Activated naive CD4-positive, alpha-beta T cell treated with anti-CD3 and anti-CD28 coated beads for 36 hours (primary cell): ENCODE results near the gene PPM1N. TPM values are rescaled to one million over a fixed set of nuclear protein-coding genes. Genes with fewer than 3 reads are reported as not detected.

Source experiments
- CTCF ChIA-PET: fragments of 350-600 bp; sonication (Branson Sonifier 250); formaldehyde crosslinking; loops from one replicate; lab custom pipeline; 2021; ENCODE audit warnings: antibody characterized with exemption; lab: Charles Lee
- DNase-seq: peaks from one replicate; pipeline ENCODE4 v3.0.0-alpha.2; 2020
- H3K27ac Mint-ChIP-seq: one replicate; pipeline ENCODE4 v1.8.0; 2021; ENCODE audit warnings: mild to moderate bottlenecking, mixed read lengths
- H3K27me3 Mint-ChIP-seq: one replicate; pipeline ENCODE4 v1.8.0; 2021; ENCODE audit warnings: low read depth, mixed read lengths
- H3K36me3 Mint-ChIP-seq: one replicate; pipeline ENCODE4 v1.8.0; 2021; ENCODE audit warnings: low read depth, mixed read lengths
- H3K4me1 Mint-ChIP-seq: one replicate; pipeline ENCODE4 v1.8.0; 2021; ENCODE audit warnings: low read depth, mixed read lengths
- H3K4me3 Mint-ChIP-seq: one replicate; pipeline ENCODE4 v1.8.0; 2021; ENCODE audit warnings: mild to moderate bottlenecking, moderate library complexity, mixed read lengths
- H3K9me3 Mint-ChIP-seq: one replicate; pipeline ENCODE4 v1.8.0; 2021; ENCODE audit warnings: mixed read lengths
- intact Hi-C: fragments of 100-400 bp; cut with micrococcal nuclease; formaldehyde crosslinking; loops from one replicate; pipeline ENCODE4 v1.15.1; 2023
- total RNA-seq, 2 experiments: library from RNA; stranded (reverse); gene quantifications; one replicate each; pipeline ENCODE4 v1.2.3, GENCODE V29; 2021

PPM1N gene
- total RNA-seq, 2 experiments from 2014 or later = 2.3 to 2.5 TPM

DNA sequence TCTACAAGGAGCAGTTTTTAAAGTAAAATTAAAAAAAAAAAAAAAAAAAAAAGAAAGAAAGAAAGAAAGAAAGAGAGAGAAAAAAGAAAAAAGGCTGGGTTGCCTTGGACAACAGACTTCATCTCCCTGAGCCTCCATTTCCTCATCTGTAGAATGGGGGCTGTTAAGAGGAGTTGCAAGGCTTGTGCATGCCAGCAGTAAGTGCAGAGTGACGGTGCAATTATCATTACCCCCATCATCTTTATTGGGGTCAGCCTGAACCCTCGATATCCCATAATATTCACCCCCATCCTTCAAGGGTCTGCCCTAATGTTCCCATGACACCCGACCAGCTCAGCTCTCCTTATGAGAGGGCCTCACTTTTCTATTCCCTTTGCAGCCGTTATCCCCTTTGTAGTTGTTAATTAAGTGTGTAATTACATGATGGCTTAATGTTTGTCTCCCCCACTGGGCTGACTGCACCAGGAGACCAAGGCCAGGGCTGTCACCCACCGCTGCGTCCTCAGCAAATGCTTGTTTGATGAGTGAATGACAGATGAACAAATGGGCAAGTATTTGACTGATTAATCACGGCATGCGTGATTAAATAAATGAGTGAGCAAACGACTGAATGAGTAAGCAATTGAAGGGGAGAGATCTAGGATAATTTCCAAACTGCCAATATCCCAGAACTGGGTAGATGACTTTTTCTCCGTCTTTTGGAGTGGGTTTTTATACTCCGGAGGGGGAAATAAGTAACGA is 20.4 kb upstream of the PPM1N start:
- Mint-ChIP-seq H3K36me3 (peaks cover under 1% of the 10 kb centered on the region), H3K4me3 (peak overlapping the region; percentile 54), H3K27me3 (peaks cover 5% of the 10 kb centered on the region), H3K4me1 (peaks cover 23% of the 10 kb centered on the region), H3K9me3 (no peaks in the 10 kb centered on the region), H3K27ac (peak overlapping the region; percentile 95)
- CTCF ChIA-PET = interaction anchor here (0.7 to 18.6 kb wide), 16 partner anchors 10 to 215 kb away, joined by 3 to 351 read pairs (median 4); partner anchors contain the start of genes FOSB, PPP1R13L and QPCTL
- intact Hi-C loops = loop anchor here (1.0 to 5.0 kb wide), 7 partner anchors 9 to 226 kb away; partner anchors contain the start of genes MARK4 and VASP
- peak; percentile 56 for DNase-seq

DNA sequence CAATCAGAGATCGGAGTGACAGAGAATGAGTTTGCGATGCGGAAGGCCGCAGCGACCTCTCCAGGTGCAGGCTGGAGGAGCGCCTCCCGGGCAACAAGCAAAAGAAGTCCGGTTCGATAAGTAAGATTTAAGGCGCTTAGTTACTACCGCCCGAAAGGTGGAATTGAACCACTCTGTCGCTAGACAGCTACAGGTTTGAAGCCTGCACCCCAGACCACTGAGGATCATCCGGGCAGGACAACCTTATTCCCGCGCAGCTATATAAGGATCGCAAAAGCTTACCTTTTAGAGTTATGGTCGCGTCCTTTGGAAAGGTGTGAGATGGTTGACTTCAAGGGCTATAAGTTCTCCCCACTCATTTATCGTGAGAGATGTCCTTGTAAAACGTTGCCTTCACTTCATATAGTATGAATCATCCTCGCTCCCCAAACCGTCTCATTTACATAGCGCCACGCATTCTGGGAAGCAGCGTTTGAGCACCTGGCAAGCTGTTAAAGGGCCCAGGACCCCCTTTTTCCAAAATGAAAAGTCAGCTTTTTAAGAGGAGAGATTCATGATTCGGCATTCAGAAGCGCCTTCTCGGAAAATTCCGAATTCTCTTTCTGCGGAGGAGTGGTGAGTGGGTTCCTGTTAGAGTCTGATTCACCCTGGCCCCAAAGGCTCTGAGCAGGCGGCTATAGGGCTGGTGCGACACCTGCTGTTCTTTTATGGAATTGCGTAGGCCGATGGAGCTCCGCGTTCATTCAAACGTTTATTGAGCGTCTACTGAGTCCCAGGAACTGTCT is 19.6 kb upstream of the PPM1N start:
- peak overlapping the region; percentile 54 for H3K4me3 Mint-ChIP-seq
- intact Hi-C loops = loop anchor here (1.0 to 5.0 kb wide), 8 partner anchors 9 to 226 kb away; partner anchors contain the start of genes MARK4, PPP1R13L and VASP
- H3K4me1 Mint-ChIP-seq = peaks cover 22% of the 10 kb centered on the region
- H3K27ac Mint-ChIP-seq = peak overlapping the region; percentile 95
- CTCF ChIA-PET = interaction anchor here (0.6 to 18.6 kb wide), 25 partner anchors 11 to 214 kb away, joined by 3 to 351 read pairs (median 4); partner anchors contain the start of genes FOSB, PPP1R13L and QPCTL
- H3K36me3 Mint-ChIP-seq = no peaks in the 10 kb centered on the region
- peaks cover 2% of the 10 kb centered on the region for H3K27me3 Mint-ChIP-seq
- DNase-seq = peak; percentile 96
- no peaks in the 10 kb centered on the region for H3K9me3 Mint-ChIP-seq

DNA sequence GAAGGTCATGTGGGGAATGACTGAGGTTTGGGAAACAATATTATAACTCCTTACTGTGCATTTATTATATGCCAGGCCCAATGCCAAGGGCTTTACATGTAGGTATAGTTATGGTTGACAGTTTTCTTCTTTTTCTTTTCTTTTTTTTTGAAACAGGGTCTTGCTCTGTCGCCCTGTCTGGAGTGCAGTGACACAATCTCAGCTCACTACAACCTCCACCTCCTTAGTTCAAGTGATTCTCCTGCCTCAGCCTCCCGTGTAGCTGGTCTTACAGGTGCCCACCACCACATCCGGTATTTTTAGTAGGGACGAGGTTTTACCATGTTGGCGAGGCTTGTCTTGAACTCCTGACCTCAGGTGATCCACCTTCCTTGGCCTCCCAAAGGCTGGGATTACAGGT is 15.2 kb upstream of the PPM1N start:
- DNase-seq = no peak
- CTCF ChIA-PET = interaction anchor here (18.6 kb wide), 1 partner anchor 41 kb away, joined by 351 read pairs; no protein-coding TSS in a partner anchor
- peaks cover 13% of the 10 kb centered on the region for H3K4me1 Mint-ChIP-seq
- no peaks in the 10 kb centered on the region for H3K36me3 Mint-ChIP-seq
- no peaks in the 10 kb centered on the region for H3K27me3 Mint-ChIP-seq
- H3K4me3 Mint-ChIP-seq = no peak overlapping the region
- intact Hi-C loops = no loop called here
- H3K27ac Mint-ChIP-seq = no peak overlapping the region
- no peaks in the 10 kb centered on the region for H3K9me3 Mint-ChIP-seq

DNA sequence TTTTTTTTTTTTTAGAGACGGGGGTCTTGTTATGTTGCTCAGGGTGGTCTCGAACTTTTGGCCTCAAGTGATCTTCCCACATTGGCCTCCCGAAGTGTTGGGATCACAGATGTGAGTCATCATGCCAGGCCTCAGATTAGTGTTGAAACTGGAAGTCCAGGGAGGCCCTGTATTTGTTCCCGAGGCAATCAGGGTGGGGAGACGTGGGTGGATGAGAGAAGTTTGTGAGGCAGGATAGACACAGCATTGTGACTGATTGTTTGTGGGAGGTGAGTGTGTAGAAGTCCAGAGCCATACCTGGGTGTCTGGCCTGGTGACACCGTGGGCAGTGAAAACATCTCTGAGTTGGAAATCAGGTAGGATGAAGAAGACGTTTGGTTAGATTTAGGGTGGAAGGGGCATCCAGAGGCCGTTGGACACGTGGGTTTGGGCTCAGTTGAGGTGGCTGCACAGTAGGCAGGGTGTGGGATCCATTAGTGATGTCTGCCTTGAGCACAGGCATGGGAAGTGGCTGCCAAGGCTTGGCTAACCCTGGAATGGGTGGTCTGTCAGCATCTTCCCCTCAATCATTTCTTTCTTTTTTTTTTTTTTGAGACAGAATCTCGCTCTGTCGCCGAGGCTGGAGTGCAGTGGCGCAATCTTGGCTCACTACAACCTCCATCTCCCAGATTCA is 13.8 kb upstream of the PPM1N start:
- Mint-ChIP-seq H3K4me3 (no peak overlapping the region), H3K27me3 (no peaks in the 10 kb centered on the region), H3K4me1 (peaks cover 7% of the 10 kb centered on the region), H3K27ac (no peak overlapping the region), H3K36me3 (no peaks in the 10 kb centered on the region), H3K9me3 (no peaks in the 10 kb centered on the region)
- intact Hi-C loops = loop anchor here (2.0 kb wide), 1 partner anchor 16 kb away; no protein-coding TSS in a partner anchor
- no peak for DNase-seq
- CTCF ChIA-PET = interaction anchor here (0.6 to 18.6 kb wide), 28 partner anchors 12 to 208 kb away, joined by 3 to 351 read pairs (median 5); partner anchors contain the start of genes FOSB, PPM1N, PPP1R13L and QPCTL

DNA sequence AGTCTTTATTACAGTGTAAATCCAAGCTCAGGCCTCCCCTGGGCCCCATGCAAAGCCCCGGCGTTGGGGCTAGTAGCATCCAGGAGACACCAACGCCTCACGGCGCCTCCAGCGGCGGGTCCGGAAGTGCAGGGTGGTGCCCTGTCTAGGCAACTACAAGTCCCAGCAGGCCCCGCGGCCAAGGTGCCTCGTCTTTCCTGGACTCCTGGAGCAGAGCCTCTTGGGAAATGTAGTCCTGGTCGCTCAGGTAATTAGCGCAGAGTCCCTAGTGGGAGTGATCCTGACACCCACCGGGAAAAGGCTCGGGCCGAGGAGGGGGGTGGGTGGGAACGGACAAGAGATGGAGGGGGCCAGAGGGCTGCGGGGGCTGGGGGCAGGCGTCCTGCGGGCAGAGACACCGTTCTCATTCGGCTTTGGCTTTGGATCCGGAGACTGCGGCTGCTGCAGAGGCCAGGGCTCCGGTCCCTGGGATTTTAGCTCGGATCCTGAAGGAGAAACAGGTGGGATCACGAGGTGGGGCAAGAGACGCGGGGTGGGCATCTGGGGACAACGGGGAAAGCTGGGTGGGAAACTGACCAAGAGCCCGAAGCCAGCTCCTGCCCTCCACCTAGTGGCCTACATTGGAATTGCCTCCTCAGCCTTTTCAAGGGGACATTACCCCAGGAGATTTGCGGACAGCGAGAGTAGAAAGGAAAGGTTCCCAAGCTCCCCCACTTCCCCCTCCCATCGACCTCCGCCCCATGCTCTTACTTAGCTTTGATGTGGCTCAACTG is 12.8 kb upstream of the PPM1N start:
- intact Hi-C loops = loop anchor here (1.0 to 2.0 kb wide), 5 partner anchors 17 to 207 kb away; partner anchors contain the start of genes PPP1R13L and QPCTL
- peaks cover 4% of the 10 kb centered on the region for H3K4me1 Mint-ChIP-seq
- H3K4me3 Mint-ChIP-seq = peak overlapping the region; percentile 81
- H3K27me3 Mint-ChIP-seq = no peaks in the 10 kb centered on the region
- no peaks in the 10 kb centered on the region for H3K36me3 Mint-ChIP-seq
- no peaks in the 10 kb centered on the region for H3K9me3 Mint-ChIP-seq
- H3K27ac Mint-ChIP-seq = peak overlapping the region; percentile 46
- CTCF ChIA-PET = interaction anchor here (0.5 to 3.0 kb wide), 30 partner anchors 11 to 194 kb away, joined by 3 to 54 read pairs (median 5); partner anchors contain the start of genes FOSB, PPM1N, PPP1R13L and RTN2
- DNase-seq = peak; percentile 99

DNA sequence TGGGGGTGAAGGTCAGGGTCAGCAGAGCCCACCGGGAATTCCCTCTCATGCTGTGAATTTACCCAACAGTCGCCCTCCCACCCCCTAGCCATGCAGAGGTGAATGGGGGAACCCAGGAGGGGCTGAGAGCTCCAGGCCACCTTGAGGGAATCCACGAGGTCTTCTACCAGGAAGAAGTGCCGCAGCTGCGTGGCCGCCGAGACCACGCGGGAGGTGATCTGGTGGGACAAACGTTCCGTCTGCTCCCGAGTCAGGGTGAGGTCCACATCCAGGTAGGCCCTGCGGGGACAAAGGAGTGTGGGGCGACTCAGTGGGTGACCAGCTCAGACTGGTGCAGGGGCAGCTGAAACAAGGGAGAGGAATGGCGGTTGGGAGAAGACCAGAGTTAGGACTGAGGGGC is 9.5 kb upstream of the PPM1N start:
- Mint-ChIP-seq H3K4me3 (no peak overlapping the region), H3K4me1 (peaks cover 10% of the 10 kb centered on the region), H3K27ac (no peak overlapping the region), H3K27me3 (peaks cover 6% of the 10 kb centered on the region), H3K36me3 (no peaks in the 10 kb centered on the region), H3K9me3 (no peaks in the 10 kb centered on the region)
- CTCF ChIA-PET = interaction anchor here (1.2 to 1.7 kb wide), 3 partner anchors 8 to 50 kb away, joined by 3 to 5 read pairs (median 4); no protein-coding TSS in a partner anchor
- DNase-seq = no peak
- intact Hi-C loops = no loop called here

DNA sequence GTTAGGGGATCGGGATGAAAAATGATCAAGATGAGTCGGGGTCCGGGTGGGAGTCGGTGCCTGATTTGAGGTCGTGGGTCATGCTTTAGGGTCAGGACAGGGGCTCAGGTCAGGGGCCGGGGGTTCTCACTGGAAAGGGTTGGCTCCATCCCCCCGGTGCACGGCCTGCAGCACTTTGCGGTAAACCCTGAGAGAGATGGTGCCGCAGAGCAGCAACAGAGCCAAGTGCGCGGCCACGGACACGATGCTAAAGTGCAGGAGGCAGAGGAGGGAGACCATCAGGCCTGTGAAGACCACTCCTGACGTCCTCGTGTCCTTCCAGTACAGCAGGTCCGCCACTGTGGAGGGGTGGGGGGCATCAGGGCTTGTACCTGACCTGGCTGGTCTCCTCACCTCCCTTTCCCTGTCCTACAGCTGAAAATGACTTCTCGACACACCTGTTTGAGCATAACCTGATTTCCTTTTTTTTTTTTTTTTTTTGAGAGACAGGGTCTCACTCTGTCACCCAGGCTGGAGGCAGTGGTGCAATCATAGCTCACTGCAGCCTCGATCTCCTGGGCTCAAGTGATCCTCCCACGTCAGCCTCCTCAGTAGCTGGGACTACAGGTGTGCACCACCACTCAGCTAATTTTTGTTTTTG is 8.9 kb upstream of the PPM1N start:
- H3K36me3 Mint-ChIP-seq = no peaks in the 10 kb centered on the region
- DNase-seq = no peak
- peaks cover 6% of the 10 kb centered on the region for H3K27me3 Mint-ChIP-seq
- H3K27ac Mint-ChIP-seq = no peak overlapping the region
- no peak overlapping the region for H3K4me3 Mint-ChIP-seq
- intact Hi-C loops = no loop called here
- no peaks in the 10 kb centered on the region for H3K9me3 Mint-ChIP-seq
- CTCF ChIA-PET = interaction anchor here (1.2 to 1.7 kb wide), 2 partner anchors 9 to 16 kb away, joined by 4 to 5 read pairs; no protein-coding TSS in a partner anchor
- H3K4me1 Mint-ChIP-seq = peaks cover 9% of the 10 kb centered on the region

DNA sequence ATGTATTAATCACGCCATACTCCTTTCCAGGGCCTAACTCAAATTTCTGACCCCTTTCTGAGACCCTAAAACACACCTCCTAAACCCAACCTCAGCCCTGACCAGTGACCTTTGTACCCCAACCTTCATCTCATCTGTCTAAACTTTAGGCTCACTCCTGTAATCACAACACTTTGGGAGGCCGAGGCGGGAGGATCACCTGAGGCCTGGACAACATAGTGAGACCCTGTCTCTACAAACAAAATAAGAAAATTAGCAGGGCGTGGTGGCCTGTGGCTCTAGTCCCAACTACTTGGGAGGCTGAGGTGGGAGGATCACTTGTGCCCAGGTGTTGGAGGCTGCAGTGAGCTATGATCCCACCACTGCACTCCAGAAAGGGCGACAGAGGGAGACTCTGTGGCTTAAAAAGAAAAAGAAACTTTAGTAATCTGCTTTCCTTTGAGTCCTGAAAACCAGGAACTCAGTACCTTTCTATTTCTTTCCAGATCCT is 6.1 kb upstream of the PPM1N start:
- intact Hi-C loops = no loop called here
- no peak for DNase-seq
- CTCF ChIA-PET = interaction anchor here (1.2 kb wide), 1 partner anchor 28 kb away, joined by 3 read pairs; no protein-coding TSS in a partner anchor
- H3K27me3 Mint-ChIP-seq = peaks cover 20% of the 10 kb centered on the region
- H3K36me3 Mint-ChIP-seq = no peaks in the 10 kb centered on the region
- no peaks in the 10 kb centered on the region for H3K9me3 Mint-ChIP-seq
- peak overlapping the region; percentile 17 for H3K4me3 Mint-ChIP-seq
- peaks cover 15% of the 10 kb centered on the region for H3K4me1 Mint-ChIP-seq
- H3K27ac Mint-ChIP-seq = no peak overlapping the region

DNA sequence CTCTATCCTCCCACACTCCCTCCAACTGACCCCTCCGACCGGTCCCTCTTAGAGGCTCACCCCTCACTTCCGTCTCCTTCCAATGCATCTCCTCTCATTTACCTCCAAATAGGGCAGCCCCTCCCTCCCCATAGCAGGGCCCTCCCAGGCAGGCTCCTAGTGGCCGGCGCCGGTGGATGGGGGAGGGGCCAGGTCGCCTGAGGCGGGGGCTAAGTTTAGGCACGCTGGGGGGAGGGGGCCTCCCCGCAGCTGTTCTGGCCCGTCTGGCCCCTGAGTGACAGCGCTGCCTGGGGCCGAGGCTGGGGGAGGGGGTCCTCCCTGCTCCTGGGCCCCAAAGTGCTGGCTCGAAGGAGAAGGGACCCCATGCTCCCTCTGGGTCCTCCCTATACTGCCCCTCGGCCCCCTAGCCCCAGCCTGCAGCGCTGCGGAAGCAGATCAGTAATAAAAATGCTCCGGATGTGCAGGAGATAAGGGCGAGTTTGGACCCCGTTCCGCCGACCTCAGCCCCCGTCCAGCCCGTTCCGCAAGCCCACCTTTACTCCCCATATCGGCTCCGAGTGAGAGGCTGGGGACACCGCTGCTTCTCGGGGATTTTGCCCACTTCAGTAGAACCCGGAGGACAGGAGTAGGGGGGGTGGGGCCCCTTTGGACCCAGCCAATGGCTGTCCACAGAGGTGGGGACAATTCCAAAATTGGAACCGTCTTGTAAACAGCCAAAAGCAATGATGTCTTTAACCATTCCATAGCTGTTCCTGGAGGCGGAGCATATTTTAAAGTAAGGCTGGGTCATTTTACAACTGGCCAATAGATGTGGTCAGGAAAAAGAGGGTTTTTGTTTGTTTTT is 5.4 kb upstream of the PPM1N start:
- Mint-ChIP-seq H3K4me1 (peaks cover 21% of the 10 kb centered on the region), H3K27me3 (peaks cover 21% of the 10 kb centered on the region)

More for the DNA sequence above, 5.4 kb upstream of the PPM1N start:
- intact Hi-C loops = loop anchor here (1.0 kb wide), 1 partner anchor 65 kb away; no protein-coding TSS in a partner anchor
- CTCF ChIA-PET = interaction anchor here (1.2 kb wide), 1 partner anchor 29 kb away, joined by 3 read pairs; no protein-coding TSS in a partner anchor
- no peaks in the 10 kb centered on the region for H3K9me3 Mint-ChIP-seq
- no peak for DNase-seq
- no peak overlapping the region for H3K27ac Mint-ChIP-seq
- H3K36me3 Mint-ChIP-seq = no peaks in the 10 kb centered on the region
- H3K4me3 Mint-ChIP-seq = peak overlapping the region; percentile 38
